HG02852 (cell line): ENCODE data around the gene SNX6.
"Not testable (repeated sequence)": the region's sequence is repeated elsewhere in the genome, so short reads cannot be mapped to it uniquely, and the experiment has no call there.

Experiments used
- ATAC-seq: cut with Tn5 transposase; IDR thresholded peaks from one replicate; pipeline ENCODE4 v1.9.1; 2021; ENCODE audit warnings: mild to moderate bottlenecking, moderate library complexity; ENCODE audit not compliant: unreplicated experiment

Gene SNX6

GRCh38 chr14:34640826-34641225 lies 10.9 kb upstream of the SNX6 start:
- ATAC-seq = no peak

- not testable (repeated sequence) for ATAC-seq
Observed at GRCh38 chr14:34634360-34634771, 4.4 kb upstream of the SNX6 start.

- no peak for ATAC-seq
Observed at GRCh38 chr14:34633742-34634141, 3.8 kb upstream of the SNX6 start.

- ATAC-seq = no peak
Observed at GRCh38 chr14:34632411-34632978, 2.5 kb upstream of the SNX6 start.

GRCh38 chr14:34629344-34629656 lies 648 bp downstream of the SNX6 start:
- no peak for ATAC-seq

GRCh38 chr14:34628681-34629135 lies 1.2 kb downstream of the SNX6 start:
- ATAC-seq = no peak

- no peak for ATAC-seq
Observed at GRCh38 chr14:34623506-34623905, 6.4 kb downstream of the SNX6 start.

- no peak for ATAC-seq
Observed at GRCh38 chr14:34620839-34621238, 9.1 kb downstream of the SNX6 start.

GRCh38 chr14:34620115-34620514 lies 9.8 kb downstream of the SNX6 start:
- ATAC-seq = no peak

- ATAC-seq = no peak
Observed at GRCh38 chr14:34619471-34619870, 10.5 kb downstream of the SNX6 start.

GRCh38 chr14:34616360-34616759 lies 13.6 kb downstream of the SNX6 start:
- ATAC-seq = no peak

- ATAC-seq = no peak
Observed at GRCh38 chr14:34615507-34615906, 14.4 kb downstream of the SNX6 start.

GRCh38 chr14:34614638-34615037 lies 15.3 kb downstream of the SNX6 start:
- ATAC-seq = no peak

GRCh38 chr14:34610101-34610500 lies 19.8 kb downstream of the SNX6 start:
- no peak for ATAC-seq

- no peak for ATAC-seq
Observed at GRCh38 chr14:34605461-34605860, 24.5 kb downstream of the SNX6 start.

- no peak for ATAC-seq
Observed at GRCh38 chr14:34604995-34605394, 25.0 kb downstream of the SNX6 start.

GRCh38 chr14:34596891-34597290 lies 33.1 kb downstream of the SNX6 start:
- no peak for ATAC-seq

- no peak for ATAC-seq
Observed at GRCh38 chr14:34593740-34594375, 36.1 kb downstream of the SNX6 start.

GRCh38 chr14:34592623-34593022 lies 37.3 kb downstream of the SNX6 start:
- no peak for ATAC-seq

- no peak for ATAC-seq
Observed at GRCh38 chr14:34583525-34583924, 46.4 kb downstream of the SNX6 start.

GRCh38 chr14:34582117-34582680 lies 47.7 kb downstream of the SNX6 start:
- ATAC-seq = no peak

- no peak for ATAC-seq
Observed at GRCh38 chr14:34580381-34580780, 49.6 kb downstream of the SNX6 start.

GRCh38 chr14:34571771-34572170 lies 58.2 kb downstream of the SNX6 start:
- no peak for ATAC-seq
